Glutamatergic neuron (in vitro differentiated cells): ENCODE data around the gene AGPAT1. TPM values are rescaled to one million over a fixed set of nuclear protein-coding genes. Genes with fewer than 3 reads are reported as not detected.

Source experiments
- DNase-seq: peaks from one replicate; pipeline ENCODE4 v3.0.0; 2022
- H3K27ac Mint-ChIP-seq: one replicate; pipeline ENCODE4 v1.8.0; 2020; ENCODE audit warnings: mild to moderate bottlenecking, mixed read lengths, inconsistent platforms; ENCODE audit not compliant: unreplicated experiment
- H3K27me3 Mint-ChIP-seq: one replicate; pipeline ENCODE4 v1.8.0; 2020; ENCODE audit warnings: mild to moderate bottlenecking, moderate library complexity, mixed read lengths, inconsistent platforms; ENCODE audit not compliant: unreplicated experiment
- H3K36me3 Mint-ChIP-seq: one replicate; pipeline ENCODE4 v1.8.0; 2020; ENCODE audit warnings: mild to moderate bottlenecking, mixed read lengths, inconsistent platforms; ENCODE audit not compliant: unreplicated experiment
- H3K4me1 Mint-ChIP-seq: one replicate; pipeline ENCODE4 v1.8.0; 2020; ENCODE audit warnings: mild to moderate bottlenecking, low read depth, mixed read lengths, inconsistent platforms; ENCODE audit not compliant: unreplicated experiment
- H3K4me3 Mint-ChIP-seq: one replicate; pipeline ENCODE4 v1.8.0; 2020; ENCODE audit warnings: mild to moderate bottlenecking, mixed read lengths, inconsistent platforms; ENCODE audit not compliant: unreplicated experiment
- H3K9me3 Mint-ChIP-seq: one replicate; pipeline ENCODE4 v1.8.0; 2020; ENCODE audit warnings: mild to moderate bottlenecking, moderate library complexity, mixed read lengths, inconsistent platforms; ENCODE audit not compliant: unreplicated experiment
- long read RNA-seq: library from polyadenylated mRNA; unstranded; transcript quantifications from one replicate; pipeline ENCODE4 v2.0.0, GENCODE V29; 2020; ENCODE audit not compliant: unreplicated experiment
- total RNA-seq: library from RNA; stranded (reverse); fragmentation: NEBNext Ultra II Directional; extraction: Animal tissue kit (Norgen Biotek cat#: 25700); gene quantifications from one replicate; pipeline ENCODE4 v1.2.1, GENCODE V29; 2021; ENCODE audit not compliant: unreplicated experiment
- TF ChIP-seq, protein P1 (sequence below): fragments of 200-600 bp; sonication (generic); IDR thresholded peaks from one replicate; pipeline ENCODE4 v1.5.0; 2021; ENCODE audit not compliant: partially characterized antibody, unreplicated experiment

The AGPAT1 gene, protein sequence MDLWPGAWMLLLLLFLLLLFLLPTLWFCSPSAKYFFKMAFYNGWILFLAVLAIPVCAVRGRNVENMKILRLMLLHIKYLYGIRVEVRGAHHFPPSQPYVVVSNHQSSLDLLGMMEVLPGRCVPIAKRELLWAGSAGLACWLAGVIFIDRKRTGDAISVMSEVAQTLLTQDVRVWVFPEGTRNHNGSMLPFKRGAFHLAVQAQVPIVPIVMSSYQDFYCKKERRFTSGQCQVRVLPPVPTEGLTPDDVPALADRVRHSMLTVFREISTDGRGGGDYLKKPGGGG
- total RNA-seq, result 136 TPM
- long read RNA-seq, partial matches to known transcripts, result 4 of 45 reads
- long read RNA-seq, other reads (novel, unspliced or antisense), result 34 of 45 reads

DNA sequence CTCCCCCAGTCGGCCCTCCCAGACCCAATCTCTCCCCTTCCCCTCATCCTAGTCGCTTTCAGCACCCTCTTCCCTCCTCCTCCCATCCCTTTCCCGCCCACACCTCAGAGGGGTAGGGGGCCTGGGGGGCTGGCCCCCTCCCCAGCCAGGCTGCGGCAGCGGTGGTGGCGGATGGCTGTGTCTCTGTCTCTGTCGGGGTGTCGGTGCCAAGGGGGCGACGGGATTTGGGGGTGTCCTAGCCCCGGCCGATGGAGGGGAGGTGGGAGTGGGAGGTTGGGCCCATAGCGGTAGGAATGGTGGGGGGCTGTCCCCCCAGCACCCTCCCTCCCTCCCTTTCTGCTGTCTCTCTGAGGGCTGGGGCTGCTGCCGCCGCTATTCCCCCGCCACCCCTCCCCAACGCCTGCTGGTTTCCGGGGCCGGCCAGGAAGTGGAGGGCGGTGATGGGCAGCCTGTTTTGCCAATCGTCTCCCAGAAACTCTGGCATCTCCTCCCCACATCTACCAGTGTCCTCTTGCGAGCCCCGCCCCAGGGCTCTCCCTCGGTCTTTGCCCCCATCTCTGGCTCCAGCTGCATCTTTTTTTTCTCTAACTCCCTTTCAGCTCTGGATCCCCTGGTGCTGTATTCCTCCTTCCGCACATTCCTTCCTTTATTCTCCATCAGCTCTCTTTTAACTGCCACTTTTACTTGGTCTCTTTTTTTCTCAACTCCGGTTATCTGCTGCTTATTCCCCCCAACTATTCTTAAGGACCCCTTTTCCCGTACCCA lies at the start of gene AGPAT1:
AGPAT1 (minus strand) TSS at position 374 of the 765 bp plus-strand sequence. CDS start 4,588 bp downstream, outside the sequence.
- H3K36me3 Mint-ChIP-seq, result peaks cover 5% of the 10 kb centered on the region
- H3K9me3 Mint-ChIP-seq, result peaks cover 22% of the 10 kb centered on the region
- H3K4me3 Mint-ChIP-seq, result peak within 1 kb of the TSS; percentile 94
- TF ChIP-seq, protein P1, sequence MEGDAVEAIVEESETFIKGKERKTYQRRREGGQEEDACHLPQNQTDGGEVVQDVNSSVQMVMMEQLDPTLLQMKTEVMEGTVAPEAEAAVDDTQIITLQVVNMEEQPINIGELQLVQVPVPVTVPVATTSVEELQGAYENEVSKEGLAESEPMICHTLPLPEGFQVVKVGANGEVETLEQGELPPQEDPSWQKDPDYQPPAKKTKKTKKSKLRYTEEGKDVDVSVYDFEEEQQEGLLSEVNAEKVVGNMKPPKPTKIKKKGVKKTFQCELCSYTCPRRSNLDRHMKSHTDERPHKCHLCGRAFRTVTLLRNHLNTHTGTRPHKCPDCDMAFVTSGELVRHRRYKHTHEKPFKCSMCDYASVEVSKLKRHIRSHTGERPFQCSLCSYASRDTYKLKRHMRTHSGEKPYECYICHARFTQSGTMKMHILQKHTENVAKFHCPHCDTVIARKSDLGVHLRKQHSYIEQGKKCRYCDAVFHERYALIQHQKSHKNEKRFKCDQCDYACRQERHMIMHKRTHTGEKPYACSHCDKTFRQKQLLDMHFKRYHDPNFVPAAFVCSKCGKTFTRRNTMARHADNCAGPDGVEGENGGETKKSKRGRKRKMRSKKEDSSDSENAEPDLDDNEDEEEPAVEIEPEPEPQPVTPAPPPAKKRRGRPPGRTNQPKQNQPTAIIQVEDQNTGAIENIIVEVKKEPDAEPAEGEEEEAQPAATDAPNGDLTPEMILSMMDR, result no peak
- peaks cover 40% of the 10 kb centered on the region for H3K4me1 Mint-ChIP-seq
- H3K27me3 Mint-ChIP-seq, result peaks cover 23% of the 10 kb centered on the region
- DNase-seq, result peak; percentile 99
- H3K27ac Mint-ChIP-seq, result peak within 1 kb of the TSS; percentile 97

DNA sequence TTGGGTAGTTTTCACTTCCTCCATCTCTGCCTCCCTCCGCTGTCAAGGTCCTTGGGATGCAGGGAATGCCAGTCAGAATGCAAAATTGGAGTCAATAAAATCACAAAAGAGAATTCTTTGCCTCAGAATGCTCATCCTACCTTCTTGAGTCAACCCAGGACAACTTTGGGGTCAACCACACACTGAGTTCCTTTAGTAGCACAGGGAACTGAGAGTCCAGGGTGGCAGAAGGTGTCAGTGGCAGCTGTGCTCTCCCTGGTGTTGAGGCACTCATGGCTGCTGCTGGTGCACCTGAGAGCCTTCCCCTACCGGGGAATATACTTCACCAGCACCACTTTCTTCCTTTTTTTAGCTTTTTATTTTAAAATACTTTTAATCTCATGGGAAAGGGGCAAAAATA lies 48.8 kb upstream of the AGPAT1 start:
- no peak for DNase-seq
- TF ChIP-seq, protein P1, result no peak
- peaks cover 2% of the 10 kb centered on the region for H3K9me3 Mint-ChIP-seq
- H3K27me3 Mint-ChIP-seq, result peaks cover 7% of the 10 kb centered on the region
- H3K27ac Mint-ChIP-seq, result no peak overlapping the region
- H3K4me3 Mint-ChIP-seq, result no peak overlapping the region
- no peaks in the 10 kb centered on the region for H3K4me1 Mint-ChIP-seq
- no peaks in the 10 kb centered on the region for H3K36me3 Mint-ChIP-seq

DNA sequence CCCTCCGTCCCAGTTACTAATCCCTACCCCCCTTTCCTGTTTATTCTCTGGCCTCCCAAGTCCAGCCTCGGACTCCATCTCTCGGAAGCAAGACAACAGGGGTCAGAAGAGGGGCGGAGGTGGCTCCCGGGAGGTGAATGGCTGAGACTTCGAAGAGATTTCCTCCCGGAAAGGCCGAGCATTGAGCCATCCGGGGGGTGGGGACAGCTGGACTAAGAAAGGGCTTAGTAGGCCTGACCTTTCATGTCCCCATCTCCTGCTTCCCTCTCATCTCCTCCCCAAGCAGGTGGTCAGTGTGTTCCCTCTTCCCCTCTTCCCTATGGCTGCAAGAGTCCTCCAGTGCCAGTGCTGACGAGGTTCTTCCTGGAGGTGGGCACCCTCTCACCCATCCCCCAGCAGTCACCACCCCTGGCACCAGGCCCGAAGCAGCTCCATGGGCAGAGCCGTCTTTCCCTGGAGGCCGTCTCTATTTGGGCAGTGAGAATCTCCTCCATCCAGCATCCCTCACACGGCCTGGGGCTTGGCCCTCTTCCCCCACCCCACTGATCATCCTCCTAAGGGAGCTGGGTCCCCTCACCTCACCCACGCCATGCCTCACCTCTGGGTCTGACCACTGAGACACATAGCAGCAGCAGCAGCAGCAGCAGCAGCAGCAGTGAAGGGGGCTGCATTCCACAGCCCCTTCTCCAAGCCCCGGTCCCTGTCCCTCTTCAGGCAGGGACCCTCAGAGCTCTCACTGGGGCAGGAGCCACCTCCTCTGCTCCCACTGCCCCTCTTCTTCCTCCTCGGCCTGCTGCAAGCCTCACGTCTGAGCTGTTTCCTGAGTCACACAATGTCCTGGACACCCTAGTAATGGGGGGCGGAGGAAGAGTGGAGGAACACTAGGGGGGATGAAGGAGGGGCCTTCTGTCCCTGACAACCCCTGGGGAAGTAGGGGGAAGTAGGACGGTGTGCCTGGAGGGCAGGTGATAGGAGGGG lies 47.7 kb upstream of the AGPAT1 start, which contains the start of gene NOTCH4:
NOTCH4 (minus strand) TSS at position 810 of the 978 bp plus-strand sequence; CDS start at position 671, 139 bp downstream.
- H3K9me3 Mint-ChIP-seq, result peaks cover 4% of the 10 kb centered on the region
- TF ChIP-seq, protein P1, result no peak
- H3K27me3 Mint-ChIP-seq, result peaks cover 4% of the 10 kb centered on the region
- no peak within 1 kb of the TSS for H3K4me3 Mint-ChIP-seq
- no peaks in the 10 kb centered on the region for H3K4me1 Mint-ChIP-seq
- H3K27ac Mint-ChIP-seq, result no peak within 1 kb of the TSS
- no peaks in the 10 kb centered on the region for H3K36me3 Mint-ChIP-seq
- no peak for DNase-seq

DNA sequence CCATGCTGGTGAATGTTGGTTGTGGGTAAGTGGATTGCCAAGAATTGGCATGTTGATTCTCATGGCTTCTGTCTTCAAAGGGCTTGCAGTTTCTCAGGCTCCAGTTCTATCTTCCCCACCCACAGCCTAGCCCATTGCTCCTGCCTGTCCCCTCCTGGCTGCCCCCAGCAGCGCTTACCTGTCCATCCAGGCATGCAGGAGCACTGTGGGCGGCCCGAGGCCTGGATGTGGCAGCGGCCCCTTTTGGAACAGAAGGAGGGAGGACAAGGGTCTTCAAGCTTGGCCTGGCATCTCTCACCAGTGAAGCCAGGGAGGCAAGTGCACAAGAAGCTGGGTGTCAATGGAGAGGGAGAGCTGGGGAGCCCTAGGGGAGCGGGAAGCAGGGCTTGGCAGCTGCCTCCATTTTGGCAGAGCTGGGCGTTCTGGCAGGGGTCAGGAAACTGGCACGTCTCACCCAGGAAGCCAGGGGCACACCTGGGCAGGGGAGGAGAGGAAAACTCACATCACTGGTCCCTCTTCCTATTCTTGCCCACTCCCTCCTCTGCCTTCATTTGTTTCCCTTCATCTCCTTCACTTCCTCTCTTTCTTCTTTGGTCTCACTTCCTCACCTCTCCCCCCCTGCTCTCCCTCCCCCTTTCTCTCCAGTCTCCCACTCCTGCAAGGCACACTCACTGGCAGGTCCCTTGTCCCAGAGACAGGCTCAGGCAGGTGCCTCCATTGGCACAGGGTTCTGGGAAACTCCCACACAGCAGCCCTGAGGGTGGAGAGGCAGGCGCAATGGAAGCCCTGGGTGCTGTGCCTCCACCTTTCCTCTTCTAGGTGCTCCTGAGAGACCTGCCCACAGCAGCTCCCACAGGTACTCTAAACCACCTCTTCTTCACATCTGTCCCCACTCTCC lies 46.7 kb upstream of the AGPAT1 start:
- Mint-ChIP-seq H3K36me3 (peaks cover under 1% of the 10 kb centered on the region), H3K4me1 (no peaks in the 10 kb centered on the region), H3K9me3 (peaks cover 4% of the 10 kb centered on the region), H3K4me3 (no peak overlapping the region), H3K27me3 (peaks cover 4% of the 10 kb centered on the region), H3K27ac (no peak overlapping the region)
- TF ChIP-seq, protein P1, result no peak
- no peak for DNase-seq
